Left ventricle myocardium superior (tissue), 1 donor: ENCODE measurements around the gene ASCC2. TPM values are rescaled to one million over a fixed set of nuclear protein-coding genes. Genes with fewer than 3 reads are reported as not detected.

Experiments used
- ATAC-seq: fragments of 200-7000 bp; cut with Tn5 transposase; one replicate; pipeline ENCODE4 v1.9.1; 2020; ENCODE audit warnings: mild to moderate bottlenecking, moderate library complexity
- DNase-seq: peaks from one replicate; pipeline ENCODE4 v3.0.0-alpha.2; 2020
- intact Hi-C: fragments of 100-400 bp; cut with micrococcal nuclease; formaldehyde crosslinking; loops from one replicate; pipeline ENCODE4 v1.11.0; 2022
- total RNA-seq: library from RNA; stranded (reverse); fragmentation: NEBNext Ultra II Directional; extraction: Animal tissue kit (Norgen Biotek cat#: 25700); gene quantifications from one replicate; pipeline ENCODE4 v1.2.1, GENCODE V29; 2021
- donor health status: DM: no; HTN: yes; CAD: no; lungs with severe emphysema.

Gene ASCC2
- total RNA-seq, 1 donor from 2014 or later: 31.5 TPM

- ATAC-seq (peak; percentile 70), DNase-seq (peak; percentile 53)
- intact Hi-C loops: no loop called here
These were observed 39.3 kb downstream of the ASCC2 start for GRCh38 chr22:29798801-29799200.

- intact Hi-C loops: no loop called here
- ATAC-seq (peak; percentile 1), DNase-seq (no peak)
These were observed 39.8 kb downstream of the ASCC2 start for GRCh38 chr22:29798318-29798717.

DNA sequence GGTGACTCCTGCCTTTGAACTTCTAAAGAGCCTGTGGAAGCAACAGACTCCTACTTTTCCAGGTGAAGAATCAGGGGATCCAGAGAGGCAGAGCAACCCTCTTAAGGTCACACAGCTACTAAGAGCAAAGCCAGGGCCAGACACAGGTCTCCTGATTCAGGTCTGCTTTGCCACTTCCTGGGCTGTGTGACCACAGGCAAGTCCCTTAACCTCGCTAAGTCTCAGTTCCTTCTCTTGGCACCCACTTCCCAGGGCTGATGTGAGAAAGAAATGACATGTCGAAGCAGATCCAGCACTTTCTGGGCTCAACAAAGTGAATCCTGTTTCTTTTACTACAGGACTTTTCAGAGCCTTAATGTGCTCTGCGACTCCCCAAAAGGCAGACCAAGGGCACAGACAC, 40.7 kb downstream of the ASCC2 start:
- ATAC-seq: no peak
- intact Hi-C loops: no loop called here
- no peak for DNase-seq

- no peak for ATAC-seq
These were observed 42.4 kb downstream of the ASCC2 start for GRCh38 chr22:29795663-29796062.

GRCh38 chr22:29793396-29793795, 44.7 kb downstream of the ASCC2 start:
- DNase-seq (no peak), ATAC-seq (no peak)
- intact Hi-C loops: no loop called here

More at GRCh38 chr22:29795663-29796062, 42.4 kb downstream of the ASCC2 start:
- DNase-seq: no peak
- intact Hi-C loops: no loop called here

DNA sequence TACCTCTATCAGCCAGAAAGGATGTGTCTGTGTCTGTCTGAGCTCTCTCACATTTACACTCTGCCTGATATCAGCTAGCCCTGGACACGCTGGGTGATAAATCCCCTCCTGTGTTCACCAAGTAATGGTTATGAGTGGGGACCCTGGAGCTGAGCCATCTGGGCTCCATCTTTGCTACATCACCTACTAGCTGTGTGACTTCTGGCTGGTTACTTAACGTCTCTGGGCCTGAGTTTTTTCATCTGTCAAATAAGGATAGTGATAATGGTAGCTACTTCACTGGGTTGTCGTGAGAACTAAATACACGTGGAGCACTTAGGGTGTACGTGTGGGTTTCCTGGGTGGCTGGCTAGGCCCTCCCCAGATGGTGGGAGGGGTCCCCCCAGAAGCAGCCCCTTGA, 48.0 kb downstream of the ASCC2 start:
- no peak for DNase-seq
- intact Hi-C loops: no loop called here
- no peak for ATAC-seq

- DNase-seq (no peak), ATAC-seq (no peak)
- intact Hi-C loops: no loop called here
These were observed 49.5 kb downstream of the ASCC2 start for GRCh38 chr22:29788339-29789279.

GRCh38 chr22:29787371-29787980, 50.6 kb downstream of the ASCC2 start:
- intact Hi-C loops: no loop called here
- no peak for ATAC-seq
- DNase-seq: no peak

DNA sequence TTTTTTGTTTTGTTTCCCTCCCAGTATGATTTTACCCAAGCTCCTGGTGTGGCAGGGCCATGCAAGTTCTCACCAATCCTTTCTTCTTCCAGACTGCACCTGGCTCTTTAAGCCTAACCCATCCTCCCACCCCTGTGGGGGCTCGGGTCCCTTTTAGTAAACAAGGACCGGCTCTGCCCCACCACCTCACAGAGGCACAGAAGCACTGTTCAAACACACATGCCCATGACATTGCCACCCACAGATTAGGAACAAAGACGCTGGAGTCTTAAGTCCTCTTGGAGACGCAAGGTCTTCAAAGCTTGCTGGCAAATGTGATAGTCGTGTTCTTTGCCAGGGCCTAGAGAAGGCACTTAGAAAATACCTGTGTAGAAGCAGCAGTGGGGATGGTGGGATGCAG, 52.0 kb downstream of the ASCC2 start:
- intact Hi-C loops: no loop called here

DNA sequence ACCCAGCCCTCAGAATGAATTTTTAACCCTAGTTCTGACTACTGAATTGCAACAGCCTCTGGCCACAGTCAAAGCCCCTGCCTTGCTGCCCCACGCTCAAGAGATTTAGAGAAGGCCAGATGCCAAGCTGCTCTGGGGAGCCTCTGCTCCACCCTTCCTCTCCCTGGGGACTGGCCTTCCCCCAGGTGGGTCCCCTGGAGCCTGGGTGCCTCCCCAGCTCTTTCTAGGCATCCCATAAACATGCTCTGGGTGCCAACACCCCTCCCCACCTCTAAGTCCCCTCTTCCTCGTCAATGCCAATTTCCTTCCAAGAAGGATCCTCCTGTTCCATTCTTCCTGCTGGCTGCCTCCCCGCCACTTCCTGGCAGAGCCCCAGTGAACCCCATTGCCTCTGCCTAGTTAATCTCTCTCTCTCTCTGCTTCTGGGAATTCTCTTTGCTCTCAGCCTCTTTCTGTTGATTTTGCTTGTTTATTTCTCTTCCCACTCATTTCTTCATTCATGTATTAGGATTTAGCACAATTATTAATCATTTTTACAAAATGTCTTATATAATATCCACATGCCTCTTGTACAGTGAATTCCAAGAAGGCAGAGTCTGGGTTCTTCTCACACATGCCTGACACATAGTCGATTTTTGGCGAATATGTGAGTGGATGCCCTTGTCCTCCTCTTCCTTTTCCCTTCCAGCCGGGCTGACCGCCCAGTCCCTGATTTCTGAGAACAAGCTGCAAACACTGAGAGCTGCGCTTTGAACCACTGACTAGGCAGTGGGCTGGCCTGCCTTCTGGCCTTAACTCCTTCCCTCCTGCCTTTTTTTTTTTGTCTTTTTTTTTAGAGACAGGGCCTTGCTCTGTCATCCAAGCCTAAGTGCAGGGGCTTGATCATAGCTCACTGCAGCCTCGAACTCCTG, 53.4 kb downstream of the ASCC2 start:
- no peak for ATAC-seq
- DNase-seq: peak; percentile 50
- intact Hi-C loops: no loop called here

More for the DNA sequence above, 52.0 kb downstream of the ASCC2 start:
- ATAC-seq (no peak), DNase-seq (no peak)

DNA sequence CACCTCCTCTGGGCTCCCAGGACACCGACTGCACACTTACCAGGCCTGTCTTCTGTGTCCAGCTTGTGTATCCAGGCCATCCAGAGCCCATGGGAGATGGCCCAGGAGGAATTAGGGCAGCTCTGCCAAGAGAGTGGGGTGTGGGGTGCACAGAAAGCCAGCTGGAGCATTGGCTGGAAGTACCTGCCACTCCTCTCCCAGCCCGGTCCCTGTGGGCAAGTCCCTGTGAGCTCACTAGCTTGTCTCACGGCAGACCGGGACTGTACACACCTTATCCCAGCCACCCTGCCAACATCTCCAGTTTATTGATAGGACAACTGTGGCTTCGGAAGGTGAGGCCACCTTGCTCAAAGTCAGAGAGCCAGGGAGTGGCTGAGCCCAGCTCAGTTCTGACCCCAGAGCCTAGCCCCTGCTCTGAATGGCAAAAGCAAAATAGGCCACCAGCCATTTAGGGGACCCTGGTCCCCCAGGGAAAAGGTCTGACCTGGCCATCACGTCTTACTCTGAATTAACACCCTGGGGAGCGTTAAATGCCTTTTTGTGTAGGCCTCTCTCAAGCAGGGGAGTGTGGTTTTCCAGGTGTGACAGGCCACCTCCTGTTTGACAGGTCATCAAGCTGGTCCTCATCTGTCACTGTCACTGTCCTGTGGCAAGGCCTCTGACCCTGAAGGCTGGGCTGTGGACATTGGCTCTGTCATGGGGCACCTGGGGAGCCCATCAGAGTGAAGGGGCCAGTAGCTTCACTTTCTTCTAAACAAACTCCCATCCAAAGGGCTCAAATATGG, 55.8 kb downstream of the ASCC2 start:
- intact Hi-C loops: no loop called here
- ATAC-seq: peak; percentile 82
- peak; percentile 79 for DNase-seq

DNA sequence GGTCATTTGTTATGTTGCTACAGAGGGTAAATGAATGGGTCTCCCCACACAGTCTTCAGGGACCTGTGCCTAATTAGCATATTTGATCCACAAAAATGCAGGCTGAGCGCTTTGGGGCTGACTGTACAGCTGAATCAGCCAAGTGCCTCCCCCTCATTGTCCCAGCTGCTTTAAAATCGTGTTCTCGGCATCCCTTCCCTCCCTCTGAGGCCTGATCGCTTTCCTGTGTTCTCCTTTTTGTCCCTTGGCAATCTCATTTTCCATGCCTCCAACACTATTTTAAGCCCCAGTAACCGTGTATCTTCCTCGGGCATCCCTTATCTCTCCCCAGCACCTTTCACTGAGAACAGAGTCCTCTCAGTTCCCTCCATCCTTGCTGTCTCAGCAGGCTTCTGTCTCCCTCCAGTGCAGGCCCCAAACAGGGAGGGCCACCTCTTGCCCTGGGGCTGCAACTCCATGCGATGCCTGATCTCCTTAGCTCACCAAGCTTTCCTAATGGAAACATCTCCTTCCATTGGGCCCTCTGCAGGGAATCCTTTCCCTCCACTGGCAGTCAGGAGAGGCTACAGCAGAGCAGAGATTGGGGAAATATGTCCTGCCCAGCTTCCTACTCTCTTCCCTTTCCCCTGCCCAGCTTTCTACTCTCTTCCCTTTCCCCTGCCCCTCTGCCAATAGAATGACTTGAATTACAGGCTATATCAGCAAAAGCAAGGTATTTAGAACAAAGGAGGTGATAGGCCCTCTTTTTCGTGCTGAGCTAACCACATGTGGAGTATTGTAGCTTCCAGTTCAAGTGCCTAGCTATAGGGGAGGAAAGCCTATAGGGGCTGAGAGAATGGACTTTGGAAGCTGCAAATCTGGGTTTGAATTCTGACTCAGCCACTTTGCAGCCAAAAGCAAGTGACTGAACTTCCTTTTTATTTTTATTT, 57.1 kb downstream of the ASCC2 start:
- DNase-seq: no peak
- peak; percentile 55 for ATAC-seq
- intact Hi-C loops: no loop called here

- intact Hi-C loops: no loop called here
- ATAC-seq (no peak), DNase-seq (no peak)
These were observed 57.9 kb downstream of the ASCC2 start for GRCh38 chr22:29780220-29780619.

DNA sequence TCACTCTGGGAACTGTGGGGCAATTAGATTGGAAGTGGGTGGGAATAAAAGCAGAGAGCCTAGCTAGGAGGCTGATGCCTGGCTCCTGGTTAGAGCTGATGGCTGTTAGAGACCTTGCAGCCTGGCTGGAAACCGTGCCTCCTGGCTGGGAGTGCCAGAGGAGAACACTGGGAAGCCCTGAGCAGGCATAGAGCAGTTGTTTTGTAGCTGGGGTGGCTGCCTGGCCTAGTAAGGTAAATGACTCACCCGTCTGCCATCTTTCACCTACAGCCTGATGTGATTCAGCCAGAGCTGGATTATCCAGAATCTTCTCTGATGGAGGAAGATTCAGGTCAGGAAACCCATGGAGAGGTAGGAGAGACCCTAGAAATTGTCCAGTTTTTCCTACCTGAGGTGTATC, 64.8 kb downstream of the ASCC2 start:
- peak; percentile 59 for ATAC-seq
- intact Hi-C loops: no loop called here
- DNase-seq: no peak

- no peak for DNase-seq
- peak; percentile 15 for ATAC-seq
- intact Hi-C loops: no loop called here
These were observed 65.9 kb downstream of the ASCC2 start for GRCh38 chr22:29772170-29772641.

GRCh38 chr22:29769723-29770321, 68.3 kb downstream of the ASCC2 start:
- ATAC-seq: no peak
- intact Hi-C loops: loop anchor here (5.0 kb wide), 1 partner anchor 67 kb away; the partner anchor contains the start of gene ASCC2

GRCh38 chr22:29768052-29768693, 69.9 kb downstream of the ASCC2 start:
- intact Hi-C loops: loop anchor here (5.0 kb wide), 1 partner anchor 69 kb away; the partner anchor contains the start of gene ASCC2
- ATAC-seq (peak; percentile 38), DNase-seq (no peak)

More at GRCh38 chr22:29769723-29770321, 68.3 kb downstream of the ASCC2 start:
- DNase-seq: no peak
